HEK293 (cell line): ENCODE results near the gene PCYOX1L.

Experiments used
- GLI2 ChIP-seq: fragments of 450-650 bp; formaldehyde crosslinking; IDR thresholded peaks from 2 replicates; pipeline ENCODE4; 2017; ENCODE audit warnings: missing biosample characterization, missing genetic modification characterization, low read depth, borderline replicate concordance
- GLIS1 ChIP-seq: fragments of 450-650 bp; formaldehyde crosslinking; IDR thresholded peaks from 2 replicates; pipeline ENCODE4 v1.5.1; 2016; ENCODE audit warnings: missing biosample characterization, missing genetic modification characterization
- IKZF3 ChIP-seq: fragments of 450-650 bp; IDR thresholded peaks from 2 replicates; pipeline ENCODE4 v1.5.0; 2018; ENCODE audit warnings: missing biosample characterization, mild to moderate bottlenecking, missing genetic modification characterization, moderate library complexity
- KLF7 ChIP-seq: fragments of 450-650 bp; formaldehyde crosslinking; IDR thresholded peaks from 2 replicates; pipeline ENCODE4 v1.5.1; 2016; ENCODE audit warnings: missing biosample characterization, missing genetic modification characterization, borderline replicate concordance
- MZF1 ChIP-seq: fragments of 450-650 bp; formaldehyde crosslinking; IDR thresholded peaks from 2 replicates; pipeline ENCODE4 v1.5.1; 2017; ENCODE audit warnings: missing biosample characterization, missing genetic modification characterization, borderline replicate concordance
- SETDB1 ChIP-seq: IDR thresholded peaks from one replicate; pipeline ENCODE4 v1.6.1; 2017; ENCODE audit warnings: mild to moderate bottlenecking, low read length, moderate library complexity, mixed read lengths; ENCODE audit not compliant: insufficient read length
- WT1 ChIP-seq: fragments of 450-650 bp; formaldehyde crosslinking; IDR thresholded peaks from 2 replicates; pipeline ENCODE4 v1.5.1; 2016; ENCODE audit warnings: missing biosample characterization, missing genetic modification characterization
- YY2 ChIP-seq: fragments of 450-650 bp; formaldehyde crosslinking; IDR thresholded peaks from 2 replicates; pipeline ENCODE4 v1.5.1; 2016; ENCODE audit warnings: missing biosample characterization, missing genetic modification characterization
- ZBTB10 ChIP-seq: fragments of 450-650 bp; formaldehyde crosslinking; IDR thresholded peaks from 2 replicates; pipeline ENCODE4 v1.5.1; 2016; ENCODE audit warnings: missing biosample characterization, missing genetic modification characterization
- ZNF112 ChIP-seq: fragments of 450-650 bp; formaldehyde crosslinking; IDR thresholded peaks from 2 replicates; pipeline ENCODE4 v1.5.0; 2017; ENCODE audit warnings: missing biosample characterization, missing genetic modification characterization
- ZNF114 ChIP-seq: fragments of 450-650 bp; formaldehyde crosslinking; IDR thresholded peaks from 2 replicates; pipeline ENCODE4 v1.5.0; 2017; ENCODE audit warnings: missing biosample characterization, missing genetic modification characterization
- ZNF133 ChIP-seq: fragments of 450-650 bp; formaldehyde crosslinking; IDR thresholded peaks from 2 replicates; pipeline ENCODE4 v1.5.1; 2016; ENCODE audit warnings: missing biosample characterization, missing genetic modification characterization
- ZNF140 ChIP-seq: fragments of 450-650 bp; formaldehyde crosslinking; IDR thresholded peaks from 2 replicates; pipeline ENCODE4 v1.5.1; 2016; ENCODE audit warnings: missing biosample characterization, missing genetic modification characterization
- ZNF157 ChIP-seq: fragments of 450-650 bp; formaldehyde crosslinking; IDR thresholded peaks from 2 replicates; pipeline ENCODE4 v1.5.1; 2016; ENCODE audit warnings: missing biosample characterization, missing genetic modification characterization
- ZNF202 ChIP-seq: fragments of 450-650 bp; formaldehyde crosslinking; IDR thresholded peaks from 2 replicates; pipeline ENCODE4 v1.5.1; 2016; ENCODE audit warnings: missing biosample characterization, missing genetic modification characterization, borderline replicate concordance
- ZNF416 ChIP-seq: fragments of 450-650 bp; formaldehyde crosslinking; IDR thresholded peaks from 2 replicates; pipeline ENCODE4 v1.5.1; 2016; ENCODE audit warnings: missing biosample characterization, missing genetic modification characterization
- ZNF549 ChIP-seq: fragments of 450-650 bp; IDR thresholded peaks from 2 replicates; pipeline ENCODE4 v1.5.1; 2018; ENCODE audit warnings: missing biosample characterization, missing genetic modification characterization, mild to moderate bottlenecking, inconsistent platforms, moderate library complexity
- ZNF558 ChIP-seq: fragments of 450-650 bp; formaldehyde crosslinking; IDR thresholded peaks from 2 replicates; pipeline ENCODE4 v1.5.1; 2016; ENCODE audit warnings: missing biosample characterization, missing genetic modification characterization
- ZNF560 ChIP-seq: fragments of 450-650 bp; formaldehyde crosslinking; IDR thresholded peaks from 2 replicates; pipeline ENCODE4 v1.5.1; 2017; ENCODE audit warnings: missing biosample characterization, missing genetic modification characterization, borderline replicate concordance
- ZNF561 ChIP-seq: fragments of 450-650 bp; IDR thresholded peaks from 2 replicates; pipeline ENCODE4 v1.5.1; 2018; ENCODE audit warnings: missing biosample characterization, missing genetic modification characterization, borderline replicate concordance
- ZNF768 ChIP-seq: fragments of 450-650 bp; formaldehyde crosslinking; IDR thresholded peaks from 2 replicates; pipeline ENCODE4 v1.5.1; 2018; ENCODE audit warnings: missing biosample characterization, mild to moderate bottlenecking, missing genetic modification characterization
- ZNF791 ChIP-seq: fragments of 450-650 bp; formaldehyde crosslinking; IDR thresholded peaks from 2 replicates; pipeline ENCODE4 v1.5.1; 2016; ENCODE audit warnings: missing biosample characterization, missing genetic modification characterization
- ZNF837 ChIP-seq: fragments of 450-650 bp; formaldehyde crosslinking; IDR thresholded peaks from 2 replicates; pipeline ENCODE4 v1.5.1; 2016; ENCODE audit warnings: missing biosample characterization, missing genetic modification characterization
- TF ChIP-seq, protein P1 (sequence below): fragments of 450-650 bp; formaldehyde crosslinking; IDR thresholded peaks from 2 replicates; pipeline ENCODE4 v1.5.1; 2017; ENCODE audit warnings: missing biosample characterization, missing genetic modification characterization
- TF ChIP-seq, protein P2 (sequence below): fragments of 450-650 bp; formaldehyde crosslinking; IDR thresholded peaks from 2 replicates; pipeline ENCODE4 v1.5.1; 2016; ENCODE audit warnings: missing biosample characterization, missing genetic modification characterization
- TF ChIP-seq, protein P3 (sequence below): fragments of 450-650 bp; formaldehyde crosslinking; IDR thresholded peaks from 2 replicates; pipeline ENCODE4 v1.5.1; 2016; ENCODE audit warnings: missing biosample characterization, missing genetic modification characterization
- TF ChIP-seq, protein P4 (sequence below): fragments of 450-650 bp; formaldehyde crosslinking; IDR thresholded peaks from 2 replicates; pipeline ENCODE4 v1.5.1; 2016; ENCODE audit warnings: missing biosample characterization, missing genetic modification characterization

PCYOX1L gene

DNA sequence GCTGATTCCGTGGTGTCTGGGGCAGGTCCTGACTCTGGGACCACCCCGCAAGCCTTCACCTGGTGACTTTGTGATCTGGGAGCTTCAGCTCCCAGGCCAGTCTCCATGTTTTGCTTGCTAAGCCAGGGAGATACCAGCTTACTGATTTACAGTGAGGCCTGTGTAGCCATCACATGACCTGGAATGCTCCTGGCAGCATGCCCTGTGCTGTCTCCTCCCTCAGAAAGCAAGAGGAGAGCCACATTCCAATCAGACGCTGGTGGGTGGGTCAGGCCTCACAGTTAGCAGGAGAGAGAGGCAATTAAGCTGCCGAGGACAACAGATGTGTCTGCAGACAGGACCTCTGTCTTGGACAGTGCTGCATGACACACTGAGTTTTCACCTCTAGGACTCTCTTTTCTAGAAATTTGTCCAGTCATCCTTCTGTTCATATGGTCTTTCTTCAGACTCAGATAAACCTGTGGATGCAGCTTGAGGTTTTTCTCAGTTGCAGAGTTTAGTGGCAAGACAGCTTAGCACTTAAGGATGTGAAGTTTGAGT lies 37.0 kb upstream of the PCYOX1L start (continued):
- TF ChIP-seq WT1 (tag by site-specific recombination) (peak; percentile 25; the same call in 1 of the 2 replicates), ZNF768 (tag by site-specific recombination) (no peak), ZNF837 (tag by site-specific recombination) (no peak), ZNF561 (peak; percentile 70; the same call in 1 of the 2 replicates), KLF7 (tag by site-specific recombination) (no peak), GLI2 (tag by site-specific recombination) (no peak), ZNF558 (tag by site-specific recombination) (no peak), ZNF112 (tag by site-specific recombination) (no peak), ZBTB10 (tag by site-specific recombination) (no peak), MZF1 (tag by site-specific recombination) (no peak), ZNF560 (tag by site-specific recombination) (no peak), SETDB1 (no peak), ZNF133 (no peak), ZNF140 (tag by site-specific recombination) (no peak), ZNF549 (tag by site-specific recombination) (no peak), ZNF416 (tag by site-specific recombination) (no peak), ZNF202 (tag by site-specific recombination) (no peak), ZNF157 (tag by site-specific recombination) (no peak), ZNF114 (no peak), ZNF791 (tag by site-specific recombination) (no peak), IKZF3 (tag by site-specific recombination) (no peak; the same call in 1 of the 2 replicates), YY2 (tag by site-specific recombination) (no peak), GLIS1 (tag by site-specific recombination) (peak; percentile 26; the same call in 1 of the 2 replicates)
- TF ChIP-seq, protein P1, sequence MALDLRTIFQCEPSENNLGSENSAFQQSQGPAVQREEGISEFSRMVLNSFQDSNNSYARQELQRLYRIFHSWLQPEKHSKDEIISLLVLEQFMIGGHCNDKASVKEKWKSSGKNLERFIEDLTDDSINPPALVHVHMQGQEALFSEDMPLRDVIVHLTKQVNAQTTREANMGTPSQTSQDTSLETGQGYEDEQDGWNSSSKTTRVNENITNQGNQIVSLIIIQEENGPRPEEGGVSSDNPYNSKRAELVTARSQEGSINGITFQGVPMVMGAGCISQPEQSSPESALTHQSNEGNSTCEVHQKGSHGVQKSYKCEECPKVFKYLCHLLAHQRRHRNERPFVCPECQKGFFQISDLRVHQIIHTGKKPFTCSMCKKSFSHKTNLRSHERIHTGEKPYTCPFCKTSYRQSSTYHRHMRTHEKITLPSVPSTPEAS (tag by site-specific recombination), result no peak
- TF ChIP-seq, protein P2, sequence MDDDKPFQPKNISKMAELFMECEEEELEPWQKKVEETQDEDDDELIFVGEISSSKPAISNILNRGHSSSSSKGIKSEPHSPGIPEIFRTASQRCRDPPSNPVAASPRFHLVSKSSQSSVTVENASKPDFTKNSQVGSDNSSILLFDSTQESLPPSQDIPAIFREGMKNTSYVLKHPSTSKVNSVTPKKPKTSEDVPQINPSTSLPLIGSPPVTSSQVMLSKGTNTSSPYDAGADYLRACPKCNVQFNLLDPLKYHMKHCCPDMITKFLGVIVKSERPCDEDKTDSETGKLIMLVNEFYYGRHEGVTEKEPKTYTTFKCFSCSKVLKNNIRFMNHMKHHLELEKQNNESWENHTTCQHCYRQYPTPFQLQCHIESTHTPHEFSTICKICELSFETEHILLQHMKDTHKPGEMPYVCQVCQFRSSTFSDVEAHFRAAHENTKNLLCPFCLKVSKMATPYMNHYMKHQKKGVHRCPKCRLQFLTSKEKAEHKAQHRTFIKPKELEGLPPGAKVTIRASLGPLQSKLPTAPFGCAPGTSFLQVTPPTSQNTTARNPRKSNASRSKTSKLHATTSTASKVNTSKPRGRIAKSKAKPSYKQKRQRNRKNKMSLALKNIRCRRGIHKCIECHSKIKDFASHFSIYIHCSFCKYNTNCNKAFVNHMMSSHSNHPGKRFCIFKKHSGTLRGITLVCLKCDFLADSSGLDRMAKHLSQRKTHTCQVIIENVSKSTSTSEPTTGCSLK (tag by site-specific recombination), result no peak
- TF ChIP-seq, protein P3, sequence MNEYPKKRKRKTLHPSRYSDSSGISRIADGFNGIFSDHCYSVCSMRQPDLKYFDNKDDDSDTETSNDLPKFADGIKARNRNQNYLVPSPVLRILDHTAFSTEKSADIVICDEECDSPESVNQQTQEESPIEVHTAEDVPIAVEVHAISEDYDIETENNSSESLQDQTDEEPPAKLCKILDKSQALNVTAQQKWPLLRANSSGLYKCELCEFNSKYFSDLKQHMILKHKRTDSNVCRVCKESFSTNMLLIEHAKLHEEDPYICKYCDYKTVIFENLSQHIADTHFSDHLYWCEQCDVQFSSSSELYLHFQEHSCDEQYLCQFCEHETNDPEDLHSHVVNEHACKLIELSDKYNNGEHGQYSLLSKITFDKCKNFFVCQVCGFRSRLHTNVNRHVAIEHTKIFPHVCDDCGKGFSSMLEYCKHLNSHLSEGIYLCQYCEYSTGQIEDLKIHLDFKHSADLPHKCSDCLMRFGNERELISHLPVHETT (tag by site-specific recombination), result no peak
- TF ChIP-seq, protein P4, sequence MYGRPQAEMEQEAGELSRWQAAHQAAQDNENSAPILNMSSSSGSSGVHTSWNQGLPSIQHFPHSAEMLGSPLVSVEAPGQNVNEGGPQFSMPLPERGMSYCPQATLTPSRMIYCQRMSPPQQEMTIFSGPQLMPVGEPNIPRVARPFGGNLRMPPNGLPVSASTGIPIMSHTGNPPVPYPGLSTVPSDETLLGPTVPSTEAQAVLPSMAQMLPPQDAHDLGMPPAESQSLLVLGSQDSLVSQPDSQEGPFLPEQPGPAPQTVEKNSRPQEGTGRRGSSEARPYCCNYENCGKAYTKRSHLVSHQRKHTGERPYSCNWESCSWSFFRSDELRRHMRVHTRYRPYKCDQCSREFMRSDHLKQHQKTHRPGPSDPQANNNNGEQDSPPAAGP, result 0 out of 2 replicates have a peak, but pooled peaks have one; percentile 28
